ENCODE results near the gene TEX48. TPM values are rescaled to one million over a fixed set of nuclear protein-coding genes. Genes with fewer than 3 reads are reported as not detected.

The TEX48 gene
- under 1 TPM; 0.70 to 0.80 TPM for total RNA-seq

DNA sequence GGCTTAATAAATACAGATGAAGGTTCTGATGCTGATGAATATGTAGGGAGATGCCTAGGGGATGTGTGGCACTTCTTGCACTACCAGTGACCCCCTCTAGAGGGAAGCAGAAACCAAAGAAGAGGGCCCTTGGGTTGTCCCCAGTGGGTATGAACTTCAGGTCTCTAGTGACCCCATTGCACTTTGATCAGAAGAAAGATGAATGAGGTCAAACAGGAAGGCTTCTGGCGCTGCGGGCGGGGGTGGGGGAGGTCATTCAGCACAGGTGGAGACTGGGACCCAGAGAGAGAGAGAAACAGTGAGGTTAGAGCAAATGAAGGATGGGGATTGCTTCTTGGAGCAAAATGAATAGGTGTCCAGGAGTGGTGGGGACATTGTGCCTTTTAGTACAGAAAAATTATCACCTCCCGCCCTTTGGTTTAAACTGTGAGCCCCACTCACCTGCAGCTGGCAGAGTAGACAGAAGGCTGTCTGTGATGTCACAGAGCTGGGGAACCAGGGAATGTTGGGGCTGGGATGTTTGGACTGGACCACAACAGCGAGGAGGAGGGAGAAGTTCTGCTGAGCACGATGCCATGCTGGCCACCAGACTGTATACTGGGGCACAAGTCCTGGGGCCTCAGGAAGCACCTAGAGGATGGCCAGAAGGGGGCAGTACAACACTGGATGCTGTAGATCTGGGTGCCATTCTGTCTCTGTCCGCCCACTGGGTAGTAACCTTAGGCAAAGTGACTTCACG is at the start of gene TEX48:
TSS of gene TEX48 (minus strand) at position 599 of the 739 bp plus-strand sequence. CDS start 10,469 bp downstream, outside the sequence.
- H3K9me3 Mint-ChIP-seq = peaks cover 6% of the 10 kb centered on the region
- peak within 1 kb of the TSS; percentile 88 for H3K27ac Mint-ChIP-seq
- H3K27me3 Mint-ChIP-seq = peaks cover 11% of the 10 kb centered on the region
- peak; percentile 78 for DNase-seq
- peaks cover 19% of the 10 kb centered on the region for H3K36me3 Mint-ChIP-seq
- H3K4me3 Mint-ChIP-seq = peak within 1 kb of the TSS; percentile 15
- H3K4me1 Mint-ChIP-seq = peaks cover 57% of the 10 kb centered on the region

DNA sequence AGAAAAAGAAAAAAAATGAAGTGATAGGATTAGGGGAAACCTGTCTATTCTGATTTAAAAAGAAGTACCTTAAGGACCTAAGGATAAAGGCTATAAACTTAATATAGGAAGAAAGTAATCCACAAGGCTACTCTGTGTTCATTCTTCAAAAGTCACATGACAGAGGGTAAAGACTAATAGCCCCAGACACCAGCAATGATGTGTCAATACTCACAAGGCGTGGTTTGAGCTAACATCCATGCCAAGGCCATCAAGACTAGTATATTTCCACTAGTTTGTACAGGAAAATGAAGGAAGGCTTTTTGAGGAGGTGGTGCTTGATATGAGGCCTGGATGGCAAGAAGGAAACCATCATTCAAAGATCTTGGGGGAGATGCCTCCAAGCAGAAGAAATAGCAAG is 49.7 kb upstream of the TEX48 start:
- Mint-ChIP-seq H3K27ac (no peak overlapping the region), H3K4me1 (peaks cover 30% of the 10 kb centered on the region), H3K36me3 (peaks cover 14% of the 10 kb centered on the region), H3K9me3 (peaks cover 5% of the 10 kb centered on the region), H3K4me3 (no peak overlapping the region), H3K27me3 (no peaks in the 10 kb centered on the region)
- no peak for DNase-seq

GRCh38 chr9:114729706-114730105 is 47.7 kb upstream of the TEX48 start:
- Mint-ChIP-seq H3K36me3 (peaks cover 5% of the 10 kb centered on the region), H3K4me1 (peaks cover 30% of the 10 kb centered on the region), H3K9me3 (peaks cover 2% of the 10 kb centered on the region), H3K27ac (no peak overlapping the region), H3K27me3 (no peaks in the 10 kb centered on the region), H3K4me3 (no peak overlapping the region)
- no peak for DNase-seq

DNA sequence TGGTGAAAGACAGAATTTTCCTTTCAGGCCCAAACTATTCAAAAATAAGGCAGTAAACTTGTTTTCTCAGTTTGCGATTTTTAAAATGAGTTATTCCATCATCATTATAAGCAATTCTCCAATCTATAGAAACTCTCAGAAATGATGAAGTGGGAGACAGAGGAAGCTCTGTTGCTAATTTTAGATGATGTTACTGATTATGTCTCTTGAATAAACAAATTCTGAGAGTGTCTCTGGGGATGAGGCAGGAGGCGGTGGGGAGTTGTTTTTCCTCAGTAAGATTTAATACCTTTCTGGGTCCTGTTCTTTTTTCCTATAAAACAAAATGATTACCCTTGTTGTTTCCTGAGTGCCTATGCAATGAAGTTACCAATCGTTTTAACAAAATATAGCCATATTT is 43.9 kb upstream of the TEX48 start:
- Mint-ChIP-seq H3K4me3 (no peak overlapping the region), H3K4me1 (peaks cover 39% of the 10 kb centered on the region), H3K27me3 (peaks cover 4% of the 10 kb centered on the region), H3K9me3 (peaks cover 7% of the 10 kb centered on the region), H3K36me3 (peaks cover 14% of the 10 kb centered on the region), H3K27ac (no peak overlapping the region)
- DNase-seq = no peak

DNA sequence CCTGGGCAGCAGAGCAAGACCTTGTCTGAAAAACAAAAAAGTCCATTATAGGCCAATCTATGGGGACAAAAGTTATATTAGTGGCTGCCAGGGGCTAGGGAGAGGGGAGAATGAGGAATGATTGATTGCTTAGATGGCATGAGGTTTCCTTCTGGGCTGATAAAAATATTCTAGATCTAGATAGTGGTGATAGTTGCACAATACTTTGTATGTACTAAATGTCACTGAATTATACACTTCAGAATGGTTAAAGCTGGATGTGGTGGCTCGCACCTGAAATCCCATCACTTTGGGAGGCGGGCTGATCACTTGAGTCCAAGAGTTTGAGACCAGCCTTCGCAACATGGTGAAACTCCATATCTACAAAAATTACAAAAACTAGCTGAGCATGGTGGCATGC is 42.8 kb upstream of the TEX48 start:
- Mint-ChIP-seq H3K36me3 (peaks cover 16% of the 10 kb centered on the region), H3K4me3 (no peak overlapping the region), H3K27me3 (peaks cover 4% of the 10 kb centered on the region), H3K27ac (no peak overlapping the region), H3K9me3 (peaks cover 8% of the 10 kb centered on the region), H3K4me1 (peaks cover 48% of the 10 kb centered on the region)
- DNase-seq = no peak

DNA sequence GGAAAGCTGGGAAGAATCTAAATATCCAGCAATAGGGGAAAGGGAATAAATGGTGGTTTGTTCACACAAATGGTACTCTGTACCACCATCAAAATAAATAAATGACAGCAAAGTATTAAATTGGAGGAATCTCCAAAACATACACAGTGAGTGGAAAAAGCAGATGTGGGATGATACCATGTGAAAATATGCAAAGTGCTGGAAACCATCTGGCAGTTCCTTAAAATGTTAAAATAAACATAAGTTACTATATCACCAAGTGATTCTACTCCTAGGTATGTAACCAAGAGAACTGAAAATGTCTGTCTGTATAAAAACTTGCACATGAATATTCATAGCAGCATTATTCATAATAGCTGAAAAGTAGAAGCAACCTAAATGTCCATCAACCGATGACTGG is 41.9 kb upstream of the TEX48 start:
- Mint-ChIP-seq H3K36me3 (peaks cover 20% of the 10 kb centered on the region), H3K27me3 (peaks cover 4% of the 10 kb centered on the region), H3K9me3 (peaks cover 11% of the 10 kb centered on the region), H3K4me3 (no peak overlapping the region), H3K4me1 (peaks cover 56% of the 10 kb centered on the region), H3K27ac (no peak overlapping the region)
- DNase-seq = no peak

DNA sequence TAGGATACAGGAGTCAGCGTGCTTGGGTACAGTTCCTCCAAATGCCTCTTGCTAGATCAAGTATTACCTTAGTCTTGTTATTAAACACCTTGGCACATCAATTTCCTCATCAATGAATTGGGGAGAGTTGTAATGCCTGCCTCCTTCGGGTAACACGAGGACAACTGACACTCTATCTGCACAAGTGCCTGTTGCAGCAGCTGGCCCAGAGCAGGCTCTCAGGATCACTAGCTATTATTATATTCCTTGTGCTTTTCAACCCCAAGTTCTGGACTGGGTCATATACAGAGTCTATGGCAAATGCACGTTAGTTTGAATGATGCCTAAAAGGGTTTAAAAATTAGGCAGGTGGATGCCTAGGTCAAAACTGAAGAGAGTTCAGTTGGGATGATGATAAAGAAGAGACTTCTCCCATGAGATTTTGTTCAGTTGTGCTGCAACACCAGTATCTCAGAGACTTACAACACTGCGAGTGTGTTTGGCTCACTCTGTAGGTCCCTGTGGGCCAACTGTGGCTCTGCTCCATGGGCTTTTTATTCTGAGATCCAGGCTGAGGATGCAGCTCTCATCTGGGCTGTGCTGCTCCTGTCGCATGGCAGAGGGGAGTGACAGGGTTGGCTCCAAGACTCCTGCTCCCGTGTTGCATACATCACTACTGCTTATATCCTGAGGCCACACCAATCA is 41.1 kb upstream of the TEX48 start:
- no peak for DNase-seq
- Mint-ChIP-seq H3K9me3 (peaks cover 13% of the 10 kb centered on the region), H3K27me3 (peaks cover 4% of the 10 kb centered on the region), H3K4me1 (peaks cover 60% of the 10 kb centered on the region), H3K36me3 (peaks cover 27% of the 10 kb centered on the region), H3K4me3 (no peak overlapping the region), H3K27ac (no peak overlapping the region)

DNA sequence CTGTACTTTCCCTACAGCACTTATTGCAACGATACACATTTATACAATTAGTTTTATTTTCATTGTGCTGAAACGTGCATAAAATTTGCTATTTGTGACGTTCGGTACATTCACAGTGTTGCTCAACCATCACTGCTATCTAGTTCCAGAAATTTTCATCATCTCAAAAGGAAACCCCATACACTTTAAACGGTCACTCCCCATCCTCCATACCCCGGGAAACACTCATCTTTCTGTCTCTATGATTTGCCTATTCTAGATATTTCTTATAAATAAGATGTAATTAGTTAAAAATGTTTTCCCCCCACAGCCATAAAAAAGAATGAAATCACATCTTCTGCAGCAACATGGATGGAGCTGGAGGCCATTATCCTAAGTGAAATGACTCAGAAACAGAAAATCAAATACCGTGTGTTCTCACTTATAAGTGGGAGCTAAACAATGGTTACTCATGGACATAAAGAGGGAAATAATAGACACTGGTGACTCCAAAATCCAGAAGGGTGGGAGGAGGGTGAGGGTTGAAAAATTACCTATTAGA is 40.2 kb upstream of the TEX48 start:
- DNase-seq = no peak
- no peak overlapping the region for H3K27ac Mint-ChIP-seq
- H3K4me1 Mint-ChIP-seq = peaks cover 69% of the 10 kb centered on the region
- peaks cover 34% of the 10 kb centered on the region for H3K36me3 Mint-ChIP-seq
- H3K9me3 Mint-ChIP-seq = peaks cover 14% of the 10 kb centered on the region
- peaks cover 4% of the 10 kb centered on the region for H3K27me3 Mint-ChIP-seq
- H3K4me3 Mint-ChIP-seq = no peak overlapping the region

DNA sequence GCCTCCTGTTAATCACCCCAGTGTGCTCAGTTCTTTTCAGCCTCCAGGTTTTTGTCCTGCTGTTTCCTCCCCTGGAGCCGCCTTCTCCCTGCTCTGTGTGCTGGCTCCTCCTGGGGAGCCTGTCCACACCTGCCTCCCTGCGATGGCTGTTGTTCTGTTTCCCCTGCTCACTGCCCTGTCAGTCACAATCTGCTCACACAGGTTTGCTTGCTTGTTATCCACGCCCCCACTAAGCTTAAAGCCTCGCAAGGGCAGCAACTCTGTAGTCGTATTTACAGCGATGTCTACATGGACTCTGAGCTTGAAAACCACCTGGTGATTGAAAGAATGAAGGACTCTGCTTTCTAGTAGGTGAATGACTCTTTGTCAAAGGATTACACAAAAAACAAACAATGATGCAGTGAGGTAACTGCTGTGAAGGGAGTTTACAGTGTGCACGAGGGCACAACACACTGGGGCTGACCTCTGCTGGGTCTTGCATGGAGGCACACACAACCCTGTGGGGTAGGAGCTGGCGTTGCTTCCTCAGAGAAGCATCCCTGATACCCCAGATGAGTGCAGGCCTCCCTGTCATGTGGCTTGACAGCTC is 39.6 kb upstream of the TEX48 start:
- DNase-seq = no peak
- Mint-ChIP-seq H3K36me3 (peaks cover 40% of the 10 kb centered on the region), H3K27ac (peak overlapping the region; percentile 75), H3K9me3 (peaks cover 18% of the 10 kb centered on the region), H3K4me1 (peaks cover 75% of the 10 kb centered on the region), H3K27me3 (peaks cover 4% of the 10 kb centered on the region), H3K4me3 (no peak overlapping the region)

- no peak for DNase-seq
- peaks cover 47% of the 10 kb centered on the region for H3K36me3 Mint-ChIP-seq
- peaks cover 22% of the 10 kb centered on the region for H3K9me3 Mint-ChIP-seq
- peak overlapping the region; percentile 95 for H3K27ac Mint-ChIP-seq
- H3K4me3 Mint-ChIP-seq = no peak overlapping the region
- H3K27me3 Mint-ChIP-seq = peaks cover 4% of the 10 kb centered on the region
- peaks cover 72% of the 10 kb centered on the region for H3K4me1 Mint-ChIP-seq
Measured at GRCh38 chr9:114720086-114720676, 38.2 kb upstream of the TEX48 start.

GRCh38 chr9:114719290-114719689 is 37.3 kb upstream of the TEX48 start:
- Mint-ChIP-seq H3K27me3 (peaks cover 4% of the 10 kb centered on the region), H3K36me3 (peaks cover 45% of the 10 kb centered on the region), H3K4me3 (no peak overlapping the region), H3K27ac (peak overlapping the region; percentile 95), H3K9me3 (peaks cover 22% of the 10 kb centered on the region), H3K4me1 (peaks cover 68% of the 10 kb centered on the region)
- no peak for DNase-seq

GRCh38 chr9:114718801-114719221 is 36.8 kb upstream of the TEX48 start:
- peak; percentile 92 for DNase-seq
- Mint-ChIP-seq H3K4me1 (peaks cover 68% of the 10 kb centered on the region), H3K27ac (peak overlapping the region; percentile 95), H3K27me3 (peaks cover 4% of the 10 kb centered on the region), H3K36me3 (peaks cover 45% of the 10 kb centered on the region), H3K9me3 (peaks cover 22% of the 10 kb centered on the region), H3K4me3 (peak overlapping the region; percentile 36)

GRCh38 chr9:114717908-114718486 is 36.0 kb upstream of the TEX48 start:
- peaks cover 4% of the 10 kb centered on the region for H3K27me3 Mint-ChIP-seq
- H3K27ac Mint-ChIP-seq = peak overlapping the region; percentile 95
- H3K36me3 Mint-ChIP-seq = peaks cover 45% of the 10 kb centered on the region
- no peak for DNase-seq
- H3K9me3 Mint-ChIP-seq = peaks cover 22% of the 10 kb centered on the region
- peaks cover 62% of the 10 kb centered on the region for H3K4me1 Mint-ChIP-seq
- peak overlapping the region; percentile 36 for H3K4me3 Mint-ChIP-seq

GRCh38 chr9:114709636-114710035 is 27.6 kb upstream of the TEX48 start:
- H3K27ac Mint-ChIP-seq = no peak overlapping the region
- no peak for DNase-seq
- H3K27me3 Mint-ChIP-seq = no peaks in the 10 kb centered on the region
- no peaks in the 10 kb centered on the region for H3K9me3 Mint-ChIP-seq
- peaks cover 43% of the 10 kb centered on the region for H3K4me1 Mint-ChIP-seq
- H3K36me3 Mint-ChIP-seq = peaks cover 5% of the 10 kb centered on the region
- no peak overlapping the region for H3K4me3 Mint-ChIP-seq
